Esophagus muscularis mucosa (tissue), 4 donors: ENCODE results near the gene SNCB. TPM values are rescaled to one million over a fixed set of nuclear protein-coding genes. Genes with fewer than 3 reads are reported as not detected.
A peak's percentile ranks its signal among the peaks of the same experiment; 100 is the strongest.

Experiments used
- DNase-seq: peaks from one replicate; pipeline ENCODE4 v3.0.0-alpha.2; 2017; ENCODE audit errors: extremely low spot score
- H3K27ac ChIP-seq, 4 donors: fragments of 200-600 bp; sonication (generic); replicated peaks in 1 of 4; 1 replicate in 3 of 4; 2 replicates in 1 of 4; pipeline ENCODE4 v1.5.1; 2016 to 2019; ENCODE audit warnings: mild to moderate bottlenecking in 1 of 4
- H3K27me3 ChIP-seq, 4 donors: fragments of 200-600 bp; sonication (generic); one replicate each; pipeline versions ENCODE4 v1.5.1 to v1.6.0; 2016 to 2019
- H3K36me3 ChIP-seq, 4 donors: fragments of 200-600 bp; sonication (generic); one replicate each; pipeline ENCODE4 v1.5.1; 2016 to 2019
- H3K4me1 ChIP-seq, 4 donors: fragments of 200-600 bp; sonication (generic); one replicate each; pipeline ENCODE4 v1.5.1; 2016 to 2019
- H3K4me3 ChIP-seq, 4 donors: fragments of 200-600 bp; sonication (generic); 1 replicate in 2 of 4; 2 replicates in 2 of 4; pipeline ENCODE4 v1.5.1; 2016 to 2019; ENCODE audit warnings: mild to moderate bottlenecking in 4 of 4, moderate library complexity in 1 of 4
- H3K9me3 ChIP-seq, 4 donors: fragments of 200-600 bp; sonication (generic); 1 replicate in 3 of 4; 2 replicates in 1 of 4; pipeline ENCODE4 v1.5.1; 2016 to 2019
- EP300 ChIP-seq: sonication (generic); formaldehyde crosslinking; IDR thresholded peaks from one replicate; pipeline ENCODE4 v1.6.1; 2017; ENCODE audit warnings: antibody characterized with exemption
- POLR2A ChIP-seq: fragments of 450-650 bp; IDR thresholded peaks from one replicate; pipeline ENCODE4 v1.6.1; 2017; ENCODE audit warnings: antibody characterized with exemption, moderate library complexity, mild to moderate bottlenecking, low read depth
- POLR2AphosphoS5 ChIP-seq, 2 donors: sonication (generic); formaldehyde crosslinking; IDR thresholded peaks; one replicate each; pipeline ENCODE4 v1.6.1; 2017; ENCODE audit warnings: antibody characterized with exemption in 2 of 2
- WGBS: methylation state at CpG from one replicate; pipeline ENCODE4 v1.1.5; 2018; 5-methylcytosine and 5-hydroxymethylcytosine counted together
- intact Hi-C: fragments of 100-400 bp; cut with DNase I; formaldehyde crosslinking; loops from one replicate; pipeline ENCODE4 v1.15.1; 2023
- total RNA-seq, 4 donors: library from RNA; depleted of rRNA; stranded (reverse); fragments of >200 nt; gene quantifications; one replicate each; pipeline versions ENCODE4 v1.1.0 to v1.2.1, GENCODE V29; 2016
- TF ChIP-seq, protein P1 (sequence below), 3 experiments: fragments of 200-600 bp in 2 of 3; fragments of 450-650 bp in 1 of 3; sonication (generic) in 2 of 3; IDR thresholded peaks; one replicate each; pipeline ENCODE4 v1.5.1; 2017 to 2019; ENCODE audit warnings: antibody characterized with exemption in 3 of 3, mild to moderate bottlenecking in 2 of 3, moderate library complexity in 1 of 3

The SNCB gene
- total RNA-seq: not detected

DNA sequence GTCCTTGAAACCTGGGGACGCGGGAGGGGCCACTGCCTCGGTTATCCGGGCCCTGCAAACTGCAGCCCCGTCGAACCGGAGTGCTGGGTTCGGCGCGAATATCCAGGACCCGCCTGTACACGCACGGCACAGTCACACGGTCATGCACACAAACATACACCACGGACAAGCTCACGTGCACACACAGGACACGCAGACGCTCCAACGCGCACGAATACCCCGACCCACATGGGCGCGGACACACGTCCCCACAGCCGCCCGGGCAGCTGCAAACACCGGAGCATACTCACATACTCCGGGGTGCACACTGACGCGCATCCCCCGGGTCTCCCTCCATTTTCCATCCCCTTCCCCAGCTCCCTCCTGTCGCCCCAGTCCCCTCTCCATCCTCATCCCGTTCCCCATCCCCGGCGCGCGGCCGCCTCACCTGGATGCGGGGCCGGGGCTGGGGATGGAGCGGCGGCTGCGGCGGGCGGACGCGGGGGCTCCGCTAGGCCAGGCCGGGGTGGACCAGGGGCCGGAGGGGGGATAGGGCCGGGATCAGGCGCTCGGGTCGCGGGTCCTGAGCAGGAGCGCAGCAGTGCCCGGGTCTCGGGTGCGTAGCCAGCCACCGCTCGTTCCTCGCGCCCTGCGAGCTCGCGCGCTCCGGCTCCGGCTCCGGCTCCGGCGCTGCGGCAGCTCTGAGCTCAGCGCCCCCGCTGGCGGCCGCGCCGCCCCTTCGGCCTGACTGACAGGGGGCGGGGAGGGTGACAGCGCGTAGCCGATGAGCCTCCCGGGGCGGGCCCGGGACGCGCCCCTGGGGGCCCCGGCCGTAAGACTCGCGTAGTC, at the start of gene SNCB, which contains the start of gene EIF4E1B:
SNCB (minus strand) TSS at position 682 of the 828 bp plus-strand sequence. CDS start 880 bp downstream, outside the sequence.
EIF4E1B (plus strand) TSS at position 823 of the 828 bp plus-strand sequence. CDS start 12,113 bp downstream, outside the sequence.
- TF ChIP-seq, protein P1, sequence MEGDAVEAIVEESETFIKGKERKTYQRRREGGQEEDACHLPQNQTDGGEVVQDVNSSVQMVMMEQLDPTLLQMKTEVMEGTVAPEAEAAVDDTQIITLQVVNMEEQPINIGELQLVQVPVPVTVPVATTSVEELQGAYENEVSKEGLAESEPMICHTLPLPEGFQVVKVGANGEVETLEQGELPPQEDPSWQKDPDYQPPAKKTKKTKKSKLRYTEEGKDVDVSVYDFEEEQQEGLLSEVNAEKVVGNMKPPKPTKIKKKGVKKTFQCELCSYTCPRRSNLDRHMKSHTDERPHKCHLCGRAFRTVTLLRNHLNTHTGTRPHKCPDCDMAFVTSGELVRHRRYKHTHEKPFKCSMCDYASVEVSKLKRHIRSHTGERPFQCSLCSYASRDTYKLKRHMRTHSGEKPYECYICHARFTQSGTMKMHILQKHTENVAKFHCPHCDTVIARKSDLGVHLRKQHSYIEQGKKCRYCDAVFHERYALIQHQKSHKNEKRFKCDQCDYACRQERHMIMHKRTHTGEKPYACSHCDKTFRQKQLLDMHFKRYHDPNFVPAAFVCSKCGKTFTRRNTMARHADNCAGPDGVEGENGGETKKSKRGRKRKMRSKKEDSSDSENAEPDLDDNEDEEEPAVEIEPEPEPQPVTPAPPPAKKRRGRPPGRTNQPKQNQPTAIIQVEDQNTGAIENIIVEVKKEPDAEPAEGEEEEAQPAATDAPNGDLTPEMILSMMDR (IDR thresholded peaks at IDR 0.05): no peak
- intact Hi-C loops: no loop called here

DNA sequence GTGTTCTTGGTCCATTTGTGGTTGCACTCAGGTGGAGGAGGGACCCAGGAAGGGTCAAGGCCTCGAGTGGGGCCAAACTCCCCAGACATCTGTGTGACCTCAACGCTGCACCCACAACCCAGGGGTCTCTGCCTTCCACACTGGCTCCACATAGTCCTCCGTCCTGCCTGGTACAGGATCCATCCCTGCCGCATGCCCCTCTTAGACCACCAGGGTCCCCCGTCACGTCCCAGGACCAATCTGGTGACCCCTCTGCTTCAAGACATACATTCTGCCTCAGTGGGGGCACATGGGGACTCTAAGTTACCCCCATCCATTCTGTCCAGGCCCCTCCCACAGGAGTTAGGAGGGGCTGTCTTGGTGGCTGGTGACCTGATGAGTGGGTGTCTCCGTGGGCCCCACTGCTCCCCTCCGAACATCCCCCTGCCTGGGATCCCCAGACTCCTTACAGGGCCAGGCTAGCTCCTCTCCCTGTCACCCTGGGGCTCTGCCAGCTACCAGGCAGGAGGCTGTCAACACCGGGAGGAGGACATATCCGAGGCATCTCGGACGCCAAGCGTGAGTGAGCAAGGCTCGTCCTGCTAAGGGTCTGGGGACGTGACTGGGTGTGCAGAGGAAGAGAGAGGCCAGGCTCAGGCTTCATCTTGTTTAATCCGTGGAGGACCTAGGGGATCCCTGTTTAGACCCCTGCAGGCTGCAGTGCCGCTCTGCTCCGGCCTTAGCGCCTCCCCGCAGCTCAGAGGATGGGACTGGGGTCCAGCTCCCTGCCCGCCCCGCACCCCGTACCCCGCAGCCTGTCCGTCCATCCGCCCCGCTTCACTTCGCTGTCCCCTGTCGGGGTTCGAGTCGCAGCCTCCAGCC, 49.3 kb upstream of the SNCB start:
- DNase-seq: no peak
- H3K4me1 ChIP-seq: peaks cover 8 to 13% (median 10%) of the 10 kb centered on the region in 4 donors
- no peak overlapping the region for H3K27ac ChIP-seq
- H3K9me3 ChIP-seq: peaks cover 0 to under 1% (median 0%) of the 10 kb centered on the region in 4 donors
- H3K27me3 ChIP-seq: peaks cover 0 to 77% (median 15%) of the 10 kb centered on the region in 4 donors
- WGBS: 50% methylated on average over 13 of the region's 31 CpGs
- intact Hi-C loops: no loop called here
- TF ChIP-seq, protein P1 (IDR thresholded peaks at IDR 0.05): no peak
- TF ChIP-seq POLR2AphosphoS5 (IDR thresholded peaks at IDR 0.05) (no peak), POLR2A (no peak), EP300 (no peak)
- no peaks in the 10 kb centered on the region for H3K36me3 ChIP-seq
- H3K4me3 ChIP-seq: no peak overlapping the region

More for the DNA sequence above, at the start of gene SNCB, which contains the start of gene EIF4E1B:
- Histone ChIP-seq H3K4me1 (peaks cover 12 to 21% (median 19%) of the 10 kb centered on the region in 4 donors), H3K36me3 (no peaks in the 10 kb centered on the region), H3K4me3 (peak within 1 kb of the TSS; percentile 41 to 45 (median 42)), H3K27ac (no peak within 1 kb of the TSS), H3K9me3 (no peaks in the 10 kb centered on the region), H3K27me3 (peaks cover 0 to 87% (median 38%) of the 10 kb centered on the region in 4 donors)
- WGBS: 1% methylated on average over 19 of the region's 94 CpGs
- no peak for DNase-seq

DNA sequence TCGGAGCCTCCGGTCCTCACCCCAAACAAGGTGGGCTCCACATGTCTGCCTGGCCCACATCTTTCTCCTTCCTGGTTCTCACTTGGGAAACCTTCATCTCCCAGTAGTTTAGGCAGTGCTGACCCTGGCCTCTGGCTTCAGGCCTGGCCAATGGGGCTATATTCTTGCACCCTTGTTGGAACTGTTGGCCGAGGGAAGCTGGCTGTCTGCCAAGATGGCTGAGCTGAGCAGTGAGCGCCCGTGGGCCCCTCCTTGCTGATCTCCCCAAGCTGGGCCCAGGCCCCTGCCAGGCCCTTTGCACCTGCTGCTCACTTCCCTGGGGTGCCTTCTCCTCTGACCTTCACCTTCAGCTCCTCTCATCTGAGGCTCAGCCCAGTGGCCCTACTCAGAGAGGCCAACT, 48.2 kb upstream of the SNCB start:
- WGBS: 76% methylated on average over 3 of the region's 5 CpGs
- no peaks in the 10 kb centered on the region for H3K9me3 ChIP-seq

DNA sequence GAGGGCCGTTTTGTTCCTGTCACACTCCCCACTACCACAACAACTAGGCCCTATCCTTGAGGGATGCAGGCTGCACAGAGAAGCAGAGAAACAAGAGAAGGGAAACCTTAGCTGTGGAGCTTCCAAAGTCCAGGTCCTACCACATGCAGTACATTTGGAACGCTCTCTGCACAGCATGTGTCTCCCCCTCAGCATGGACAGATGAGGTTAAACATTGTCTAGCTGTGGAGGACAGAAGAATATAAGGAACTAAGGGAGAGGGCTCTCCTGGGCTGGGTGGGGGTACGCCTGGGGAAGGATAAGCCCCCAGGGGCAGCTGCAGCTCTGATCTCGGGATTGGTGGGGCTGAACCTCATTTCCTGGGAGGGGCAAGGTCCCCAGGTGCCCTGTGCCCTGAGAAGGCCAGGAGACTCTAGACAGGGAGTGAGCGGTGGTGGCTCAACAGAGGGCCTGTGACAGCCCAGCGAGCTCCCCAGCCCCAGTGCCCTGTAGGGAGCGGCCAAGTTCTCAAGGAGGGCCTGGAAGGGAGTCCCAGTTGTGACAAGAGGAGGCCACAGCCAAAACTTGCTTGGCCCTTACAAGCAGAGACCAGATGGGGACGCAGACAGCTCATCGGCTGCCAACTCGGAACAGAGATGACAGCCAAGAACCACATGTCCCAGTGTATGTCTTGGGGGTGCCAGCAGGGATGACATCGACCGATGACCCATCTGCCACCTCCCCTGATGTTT, 47.0 kb upstream of the SNCB start:
- intact Hi-C loops: no loop called here
- 86% methylated on average over 9 of the region's 12 CpGs for WGBS
- H3K27me3 ChIP-seq: peaks cover 0 to 73% (median 15%) of the 10 kb centered on the region in 4 donors

More for the DNA sequence above, 48.2 kb upstream of the SNCB start:
- TF ChIP-seq EP300: no peak
- no peak for TF ChIP-seq POLR2AphosphoS5 (IDR thresholded peaks at IDR 0.05)
- TF ChIP-seq POLR2A: no peak
- TF ChIP-seq, protein P1 (IDR thresholded peaks at IDR 0.05): no peak
- intact Hi-C loops: no loop called here
- H3K36me3 ChIP-seq: no peaks in the 10 kb centered on the region
- DNase-seq: no peak
- H3K4me1 ChIP-seq: peaks cover 8 to 13% (median 10%) of the 10 kb centered on the region in 4 donors
- H3K4me3 ChIP-seq: no peak overlapping the region
- H3K27ac ChIP-seq: no peak overlapping the region
- peaks cover 0 to 74% (median 15%) of the 10 kb centered on the region in 4 donors for H3K27me3 ChIP-seq

More for the DNA sequence above, 47.0 kb upstream of the SNCB start:
- Histone ChIP-seq H3K4me3 (no peak overlapping the region), H3K27ac (no peak overlapping the region), H3K4me1 (peaks cover 8 to 13% (median 10%) of the 10 kb centered on the region in 4 donors), H3K36me3 (no peaks in the 10 kb centered on the region), H3K9me3 (no peaks in the 10 kb centered on the region)
- DNase-seq: no peak
- TF ChIP-seq POLR2A (no peak), POLR2AphosphoS5 (IDR thresholded peaks at IDR 0.05) (no peak), EP300 (no peak)
- TF ChIP-seq, protein P1 (IDR thresholded peaks at IDR 0.05): no peak
